ENCODE results near the gene KREMEN2.

KREMEN2 gene

DNA sequence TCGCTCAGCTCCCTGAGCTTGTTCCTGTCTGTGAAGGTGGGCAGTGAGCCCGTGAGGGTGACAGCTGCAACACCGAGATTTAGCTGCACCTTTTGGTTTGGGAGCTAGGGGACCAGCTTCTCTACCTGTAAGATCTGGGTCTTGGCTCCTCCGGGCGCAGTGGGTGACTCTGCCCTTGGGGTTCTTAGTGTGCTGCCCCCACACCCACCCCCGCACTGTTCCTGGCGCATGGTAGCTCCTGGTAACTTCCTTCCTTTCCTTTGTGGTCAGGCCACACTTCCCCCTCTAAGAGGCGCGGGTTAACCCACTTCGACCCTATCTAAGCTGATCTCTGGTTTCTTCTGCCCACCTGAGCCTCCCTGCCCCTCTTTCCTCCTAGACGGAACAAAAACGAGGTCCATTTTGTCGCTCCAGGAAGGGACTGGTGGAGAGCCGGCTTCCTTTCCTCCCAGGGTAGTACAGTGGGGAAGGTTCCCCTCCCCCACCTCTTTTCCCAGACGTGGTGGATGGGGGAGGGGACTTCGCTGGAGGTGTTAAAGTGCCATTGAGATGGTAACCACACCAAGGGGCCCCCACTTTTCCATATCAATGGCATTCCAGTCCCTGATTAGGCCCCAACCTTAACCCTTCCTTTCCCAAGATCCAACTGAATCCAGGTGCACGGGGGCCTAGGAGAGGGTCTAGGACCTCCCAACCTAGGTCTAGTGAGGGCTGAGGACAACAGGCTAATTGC, 44.0 kb downstream of the KREMEN2 start:
- DNase-seq: no peak

- no peak for DNase-seq
These were observed 44.6 kb downstream of the KREMEN2 start for GRCh38 chr16:3008690-3009037.

DNA sequence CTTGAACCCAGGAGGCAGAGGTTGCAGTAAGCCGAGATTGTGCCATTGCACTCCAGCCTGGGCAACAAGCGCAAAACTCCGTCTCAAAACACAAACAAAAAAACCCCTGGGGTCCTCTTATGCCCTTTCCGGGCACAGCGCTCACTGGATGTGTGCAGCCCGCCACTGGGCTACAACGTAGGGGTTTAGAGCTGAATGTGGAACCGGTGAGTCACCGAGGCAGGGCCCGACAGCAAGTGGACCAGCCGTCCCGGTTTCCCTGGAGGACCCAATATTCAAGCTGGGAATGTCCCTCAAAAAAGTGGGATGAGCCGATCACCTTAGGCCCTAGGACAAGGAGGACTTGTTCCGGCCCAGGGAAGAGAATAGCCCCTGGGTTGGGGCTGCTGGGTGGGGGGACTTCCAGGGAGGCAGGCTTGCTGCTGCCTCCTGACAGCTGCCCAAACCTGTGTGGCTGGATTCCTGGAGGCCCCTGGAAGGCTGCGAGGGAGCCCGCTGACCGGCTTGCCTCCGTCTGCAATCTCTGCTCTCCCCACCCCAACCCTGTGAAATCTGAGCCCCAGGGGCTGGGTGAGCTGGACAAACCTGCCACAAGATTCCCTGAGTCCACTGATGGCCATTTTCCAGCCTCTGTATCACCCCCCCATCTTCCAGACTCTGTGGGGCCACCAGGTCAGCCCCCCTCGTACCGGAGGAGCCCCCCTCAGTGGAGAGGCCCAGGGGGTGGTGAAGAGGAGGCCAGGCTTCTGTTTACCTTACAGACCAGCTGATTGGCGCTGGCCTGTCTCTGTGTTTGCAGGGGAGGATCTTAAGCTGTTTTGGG, 45.7 kb downstream of the KREMEN2 start:
- DNase-seq: no peak

DNA sequence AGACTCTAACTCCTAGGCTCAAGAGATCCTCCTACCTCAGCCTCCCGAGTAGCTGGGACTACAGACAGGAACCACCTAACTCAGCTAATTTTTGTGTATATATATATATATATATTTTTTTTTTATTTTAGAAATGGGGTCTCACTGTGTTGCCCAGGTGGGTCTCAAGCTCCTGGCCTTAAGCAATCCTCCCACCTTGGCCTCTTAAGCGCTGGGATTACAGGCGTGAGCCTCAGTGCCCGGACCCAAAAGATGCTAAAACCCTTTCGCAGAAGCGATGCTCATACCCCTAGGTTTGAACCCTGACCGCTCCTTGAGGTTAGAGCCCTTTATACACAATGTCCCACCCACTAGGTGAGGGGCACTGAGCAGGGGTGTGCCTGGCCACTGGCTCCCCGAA, 46.4 kb downstream of the KREMEN2 start:
- DNase-seq: no peak

DNA sequence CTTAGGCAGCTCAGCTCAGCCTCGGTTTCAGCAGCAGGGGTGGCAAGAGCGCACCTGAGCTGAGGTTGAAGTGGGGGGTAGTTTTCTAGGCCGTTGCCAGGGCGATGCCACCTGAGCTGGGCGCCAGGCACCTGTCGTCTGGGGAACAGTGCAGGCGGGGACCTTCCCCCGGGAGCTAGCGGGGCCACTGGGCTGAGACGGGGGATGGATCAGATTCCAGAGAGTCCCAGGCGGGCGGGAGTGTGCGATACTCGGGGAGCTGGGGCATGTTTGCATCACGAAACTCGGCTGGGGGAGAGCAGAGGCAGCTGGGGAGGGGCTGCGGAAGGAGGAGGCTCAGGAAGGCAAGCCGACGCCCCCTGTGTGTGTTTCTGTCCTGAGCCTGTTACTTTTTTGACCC, 48.2 kb downstream of the KREMEN2 start:
- DNase-seq: no peak

- no peak for DNase-seq
These were observed 48.8 kb downstream of the KREMEN2 start, which contains the start of gene CLDN9 for GRCh38 chr16:3012828-3013420. TSS of gene CLDN9 (plus strand) at chr16:3012923. CDS start at chr16:3013363, 440 bp downstream.

DNA sequence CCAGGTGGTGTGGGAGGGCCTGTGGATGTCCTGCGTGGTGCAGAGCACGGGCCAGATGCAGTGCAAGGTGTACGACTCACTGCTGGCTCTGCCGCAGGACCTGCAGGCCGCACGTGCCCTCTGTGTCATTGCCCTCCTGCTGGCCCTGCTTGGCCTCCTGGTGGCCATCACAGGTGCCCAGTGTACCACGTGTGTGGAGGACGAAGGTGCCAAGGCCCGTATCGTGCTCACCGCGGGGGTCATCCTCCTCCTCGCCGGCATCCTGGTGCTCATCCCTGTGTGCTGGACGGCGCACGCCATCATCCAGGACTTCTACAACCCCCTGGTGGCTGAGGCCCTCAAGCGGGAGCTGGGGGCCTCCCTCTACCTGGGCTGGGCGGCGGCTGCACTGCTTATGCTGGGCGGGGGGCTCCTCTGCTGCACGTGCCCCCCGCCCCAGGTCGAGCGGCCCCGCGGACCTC, 49.4 kb downstream of the KREMEN2 start:
- DNase-seq: no peak

- DNase-seq: no peak
These were observed 50.1 kb downstream of the KREMEN2 start for GRCh38 chr16:3013998-3014690.

DNA sequence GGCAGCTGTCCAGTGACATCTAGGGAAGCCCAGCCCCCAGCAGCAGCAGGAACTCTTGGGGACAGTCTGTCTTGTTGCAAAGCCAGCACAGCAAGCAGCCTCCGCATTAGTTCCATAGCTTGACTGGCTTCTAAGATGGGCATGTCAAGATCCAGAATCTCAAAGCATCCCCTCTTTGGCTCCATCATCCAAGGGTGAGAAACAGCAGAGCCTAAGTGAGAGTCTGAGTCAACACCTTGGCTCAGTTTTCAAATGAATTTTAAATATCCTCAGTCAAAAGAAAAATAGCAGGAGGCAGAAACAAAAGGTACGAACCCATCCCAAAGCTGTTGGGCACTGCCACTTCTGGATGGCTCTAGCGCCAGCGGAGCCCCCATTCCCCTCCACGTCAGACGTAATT, 50.9 kb downstream of the KREMEN2 start:
- no peak for DNase-seq

- DNase-seq: no peak
These were observed 51.9 kb downstream of the KREMEN2 start for GRCh38 chr16:3015865-3016521.

DNA sequence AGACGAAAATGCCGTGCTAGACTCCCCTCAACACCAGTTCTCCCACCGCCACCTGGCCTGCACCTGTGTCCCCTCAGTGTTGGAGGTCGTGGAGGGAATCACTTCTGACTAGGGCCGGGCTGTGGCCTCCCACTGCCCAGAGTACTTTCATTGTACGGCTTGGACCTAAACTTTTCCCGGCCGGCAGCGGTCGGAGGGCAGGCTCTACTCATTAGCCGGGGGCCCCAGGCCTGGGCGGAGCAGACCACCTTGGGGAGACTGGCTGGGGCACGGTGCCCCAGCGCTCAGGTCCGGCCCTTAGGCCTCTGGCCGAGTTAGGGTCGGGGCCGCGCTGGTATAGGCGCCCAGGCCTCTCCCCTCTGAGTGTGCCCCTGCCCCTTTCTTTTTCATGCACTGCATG, 53.3 kb downstream of the KREMEN2 start:
- no peak for DNase-seq

All from cortex of kidney (tissue), 1 donor.